Smooth muscle cell (in vitro differentiated cells): ENCODE results near the gene SCRN1. TPM values are rescaled to one million over a fixed set of nuclear protein-coding genes. Genes with fewer than 3 reads are reported as not detected.
A peak's percentile ranks its signal among the peaks of the same experiment; 100 is the strongest.

Source experiments
- DNase-seq: peaks from one replicate; lab custom pipeline; 2025; ENCODE audit not compliant: unreplicated experiment; lab: John Stamatoyannopoulos, UW
- H2AFZ ChIP-seq: fragments of 200-600 bp; sonication (generic); 2 replicates; pipeline ENCODE4 v1.6.0; 2016; ENCODE audit warnings: antibody characterized with exemption, low read depth, mild to moderate bottlenecking
- H3F3A ChIP-seq: fragments of 200-600 bp; sonication (generic); 2 replicates; pipeline ENCODE4 v1.6.0; 2017; ENCODE audit warnings: antibody characterized with exemption, low read depth
- H3K27ac ChIP-seq: fragments of 200-600 bp; sonication (generic); 2 replicates; pipeline ENCODE4 v1.5.1; 2016; ENCODE audit warnings: low read depth, mild to moderate bottlenecking
- H3K27me3 ChIP-seq: fragments of 200-600 bp; sonication (generic); 2 replicates; pipeline ENCODE4 v1.6.1; 2016; ENCODE audit warnings: low read depth, mild to moderate bottlenecking
- H3K36me3 ChIP-seq: fragments of 200-600 bp; sonication (generic); 2 replicates; pipeline ENCODE4 v1.5.1; 2016; ENCODE audit warnings: low read depth
- H3K4me1 ChIP-seq: fragments of 200-600 bp; sonication (generic); 2 replicates; pipeline ENCODE4 v1.5.1; 2016; ENCODE audit warnings: low read depth
- H3K4me2 ChIP-seq: fragments of 200-600 bp; sonication (generic); 2 replicates; pipeline ENCODE4 v1.6.0; 2016; ENCODE audit warnings: mild to moderate bottlenecking
- H3K4me3 ChIP-seq: fragments of 200-600 bp; sonication (generic); 2 replicates; pipeline ENCODE4 v1.5.1; 2016; ENCODE audit warnings: mild to moderate bottlenecking
- H3K79me2 ChIP-seq: fragments of 200-600 bp; sonication (generic); 2 replicates; pipeline ENCODE4 v1.6.0; 2016; ENCODE audit warnings: low read depth, mild to moderate bottlenecking
- H3K9ac ChIP-seq: fragments of 200-600 bp; sonication (generic); 2 replicates; pipeline ENCODE4 v1.6.0; 2016; ENCODE audit warnings: low read depth
- H3K9me3 ChIP-seq: fragments of 200-600 bp; sonication (generic); replicated peaks from 2 replicates; pipeline ENCODE4 v1.5.1; 2016; ENCODE audit warnings: low read depth
- H4K20me1 ChIP-seq: fragments of 200-600 bp; sonication (generic); 2 replicates; pipeline ENCODE4 v1.6.0; 2016; ENCODE audit warnings: low read depth
- WGBS: methylation state at CpG from one replicate; pipeline ENCODE4 v1.1.7; 2016; ENCODE audit warnings: low lambda C conversion rate; 5-methylcytosine and 5-hydroxymethylcytosine counted together
- polyA plus RNA-seq: library from polyadenylated mRNA; unstranded; fragments of >200 nt; fragmentation: Nextera tagmentation; extraction: Ambion mirVana; gene quantifications from 2 replicates; pipeline ENCODE4 v1.2.1, GENCODE V29; 2016
- total RNA-seq: library from RNA; depleted of rRNA; stranded (reverse); fragments of >200 nt; gene quantifications from 2 replicates; pipeline ENCODE4 v1.2.3, GENCODE V29; 2014
- TF ChIP-seq, protein P1 (sequence below): fragments of 200-600 bp; sonication (generic); IDR thresholded peaks from 2 replicates; pipeline ENCODE4 v1.5.1; 2017; ENCODE audit warnings: borderline replicate concordance, mild to moderate bottlenecking, antibody characterized with exemption; ENCODE audit not compliant: insufficient read depth, poor library complexity, severe bottlenecking

The SCRN1 gene
- total and polyA plus RNA-seq, 2 experiments from 2014 or later: 67.5 to 84.9 TPM

GRCh38 chr7:30022991-30023390 lies 33.4 kb upstream of the SCRN1 start:
- no peak overlapping the region for H3K4me3 ChIP-seq
- TF ChIP-seq, protein P1, sequence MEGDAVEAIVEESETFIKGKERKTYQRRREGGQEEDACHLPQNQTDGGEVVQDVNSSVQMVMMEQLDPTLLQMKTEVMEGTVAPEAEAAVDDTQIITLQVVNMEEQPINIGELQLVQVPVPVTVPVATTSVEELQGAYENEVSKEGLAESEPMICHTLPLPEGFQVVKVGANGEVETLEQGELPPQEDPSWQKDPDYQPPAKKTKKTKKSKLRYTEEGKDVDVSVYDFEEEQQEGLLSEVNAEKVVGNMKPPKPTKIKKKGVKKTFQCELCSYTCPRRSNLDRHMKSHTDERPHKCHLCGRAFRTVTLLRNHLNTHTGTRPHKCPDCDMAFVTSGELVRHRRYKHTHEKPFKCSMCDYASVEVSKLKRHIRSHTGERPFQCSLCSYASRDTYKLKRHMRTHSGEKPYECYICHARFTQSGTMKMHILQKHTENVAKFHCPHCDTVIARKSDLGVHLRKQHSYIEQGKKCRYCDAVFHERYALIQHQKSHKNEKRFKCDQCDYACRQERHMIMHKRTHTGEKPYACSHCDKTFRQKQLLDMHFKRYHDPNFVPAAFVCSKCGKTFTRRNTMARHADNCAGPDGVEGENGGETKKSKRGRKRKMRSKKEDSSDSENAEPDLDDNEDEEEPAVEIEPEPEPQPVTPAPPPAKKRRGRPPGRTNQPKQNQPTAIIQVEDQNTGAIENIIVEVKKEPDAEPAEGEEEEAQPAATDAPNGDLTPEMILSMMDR: no peak
- H3K36me3 ChIP-seq: no peaks in the 10 kb centered on the region
- no peaks in the 10 kb centered on the region for H3K9me3 ChIP-seq
- no peaks in the 10 kb centered on the region for H3K27me3 ChIP-seq
- H2AFZ ChIP-seq: no peak overlapping the region
- H3K27ac ChIP-seq: no peak overlapping the region
- peaks cover 3% of the 10 kb centered on the region for H3F3A ChIP-seq
- H4K20me1 ChIP-seq: peaks cover 62% of the 10 kb centered on the region
- H3K9ac ChIP-seq: no peak overlapping the region
- peak overlapping the region; percentile 93 for H3K4me2 ChIP-seq
- H3K79me2 ChIP-seq: peaks cover 61% of the 10 kb centered on the region
- H3K4me1 ChIP-seq: peaks cover 18% of the 10 kb centered on the region
- DNase-seq: no peak

DNA sequence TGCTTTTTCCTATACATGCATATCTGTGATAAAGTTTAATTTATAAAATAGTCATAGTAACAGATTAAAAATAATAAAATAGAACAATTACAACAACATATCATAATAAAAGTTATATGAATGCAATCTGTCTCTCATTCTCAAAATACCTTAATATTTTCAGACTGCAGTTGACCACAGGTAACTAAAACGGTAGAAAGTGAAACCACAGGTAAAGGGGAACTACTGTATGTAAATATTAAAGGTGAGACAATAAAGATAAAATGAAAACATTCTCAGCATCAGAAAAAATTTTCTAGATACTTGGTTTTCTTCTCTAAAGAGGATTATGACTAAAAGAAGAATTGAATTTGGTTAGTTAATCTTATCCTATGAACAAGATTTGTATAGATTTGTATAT lies 30.9 kb upstream of the SCRN1 start:
- H3K79me2 ChIP-seq: peaks cover 53% of the 10 kb centered on the region
- peaks cover 10% of the 10 kb centered on the region for H3K4me1 ChIP-seq

DNA sequence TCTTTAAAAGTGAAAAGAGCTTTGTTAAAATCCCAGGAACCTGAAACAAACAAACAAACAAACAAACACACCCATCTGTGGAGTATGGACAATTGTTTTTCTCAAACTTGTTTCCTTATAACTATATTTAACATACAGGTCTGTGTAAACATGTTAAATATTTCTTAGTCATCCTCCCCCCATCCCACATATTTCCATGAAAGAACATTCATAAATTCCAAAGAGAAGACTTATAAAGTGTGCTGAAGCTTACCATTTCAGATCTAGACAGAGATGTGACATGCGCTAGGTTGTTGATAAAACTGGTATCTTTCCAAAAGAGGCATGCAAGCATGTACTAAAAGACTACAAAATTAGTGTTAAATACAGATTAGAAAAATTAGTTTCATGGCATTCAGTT lies 30.4 kb upstream of the SCRN1 start:
- peaks cover 56% of the 10 kb centered on the region for H4K20me1 ChIP-seq
- H3K4me3 ChIP-seq: no peak overlapping the region
- TF ChIP-seq, protein P1: no peak
- WGBS: 66% methylated on average over 1 of the region's 1 CpG
- no peaks in the 10 kb centered on the region for H3K36me3 ChIP-seq
- no peak for DNase-seq
- peaks cover 47% of the 10 kb centered on the region for H3K79me2 ChIP-seq
- H3F3A ChIP-seq: peaks cover 3% of the 10 kb centered on the region
- H3K27me3 ChIP-seq: no peaks in the 10 kb centered on the region
- no peak overlapping the region for H2AFZ ChIP-seq
- no peaks in the 10 kb centered on the region for H3K9me3 ChIP-seq
- H3K9ac ChIP-seq: no peak overlapping the region
- peaks cover 5% of the 10 kb centered on the region for H3K4me1 ChIP-seq
- no peak overlapping the region for H3K4me2 ChIP-seq
- no peak overlapping the region for H3K27ac ChIP-seq

More for the DNA sequence above, 30.9 kb upstream of the SCRN1 start:
- Histone ChIP-seq H3K36me3 (no peaks in the 10 kb centered on the region), H3K9ac (no peak overlapping the region), H3K4me2 (no peak overlapping the region), H3K27ac (no peak overlapping the region), H4K20me1 (peaks cover 61% of the 10 kb centered on the region), H3F3A (peaks cover 3% of the 10 kb centered on the region), H2AFZ (no peak overlapping the region), H3K4me3 (no peak overlapping the region), H3K9me3 (no peaks in the 10 kb centered on the region), H3K27me3 (no peaks in the 10 kb centered on the region)
- DNase-seq: no peak
- 96% methylated on average over 1 of the region's 1 CpG for WGBS
- TF ChIP-seq, protein P1: no peak

- peaks cover 41% of the 10 kb centered on the region for H3K79me2 ChIP-seq
- no peak overlapping the region for H3K4me3 ChIP-seq
- peaks cover 3% of the 10 kb centered on the region for H3F3A ChIP-seq
- no peak overlapping the region for H3K9ac ChIP-seq
- H3K4me2 ChIP-seq: no peak overlapping the region
- H3K36me3 ChIP-seq: peaks cover 2% of the 10 kb centered on the region
- 97% methylated on average over 1 of the region's 1 CpG for WGBS
- H3K27me3 ChIP-seq: no peaks in the 10 kb centered on the region
- TF ChIP-seq, protein P1: no peak
- H3K27ac ChIP-seq: no peak overlapping the region
- H3K4me1 ChIP-seq: no peaks in the 10 kb centered on the region
- H4K20me1 ChIP-seq: peaks cover 50% of the 10 kb centered on the region
- H2AFZ ChIP-seq: no peak overlapping the region
- no peaks in the 10 kb centered on the region for H3K9me3 ChIP-seq
- no peak for DNase-seq
These were observed 29.8 kb upstream of the SCRN1 start for GRCh38 chr7:30019387-30019786.
